H9 (cell line): Measurements from ENCODE around the gene COX6B1. TPM values are rescaled to one million over a fixed set of nuclear protein-coding genes. Genes with fewer than 3 reads are reported as not detected.
A peak's percentile ranks its signal among the peaks of the same experiment; 100 is the strongest.

ENCODE experiments used
- DNase-seq: peaks from one replicate; pipeline ENCODE4 v3.0.0-alpha.2; 2017
- H2AFZ ChIP-seq: one replicate; pipeline ENCODE4 v1.6.1; 2013; ENCODE audit warnings: mild to moderate bottlenecking, low read length, control low read depth, moderate library complexity
- H2AK5ac ChIP-seq: 2 replicates; pipeline ENCODE4 v1.6.1; 2013; ENCODE audit warnings: low read length, control low read depth, mixed read lengths; ENCODE audit not compliant: insufficient read length
- H2BK120ac ChIP-seq: one replicate; pipeline ENCODE4 v1.6.1; 2013; ENCODE audit warnings: low read depth, mild to moderate bottlenecking, low read length, control low read depth, inconsistent platforms; ENCODE audit not compliant: poor library complexity, severe bottlenecking
- H2BK12ac ChIP-seq: 2 replicates; pipeline ENCODE4 v1.6.1; 2013; ENCODE audit warnings: low read length, control low read depth, mixed read lengths, low read depth; ENCODE audit not compliant: insufficient read length
- H2BK15ac ChIP-seq: 2 replicates; pipeline ENCODE4 v1.6.1; 2013; ENCODE audit warnings: low read depth, low read length, control low read depth
- H2BK20ac ChIP-seq: one replicate; pipeline ENCODE4 v1.6.1; 2013; ENCODE audit warnings: low read depth, mild to moderate bottlenecking, low read length, control low read depth, inconsistent platforms; ENCODE audit not compliant: poor library complexity, severe bottlenecking
- H2BK5ac ChIP-seq: 2 replicates; pipeline ENCODE4 v1.6.1; 2013; ENCODE audit warnings: low read length, control low read depth, mixed read lengths; ENCODE audit not compliant: insufficient read length
- H3K14ac ChIP-seq: 2 replicates; pipeline ENCODE4 v1.6.1; 2013; ENCODE audit warnings: low read length, control low read depth; ENCODE audit not compliant: insufficient read depth
- H3K18ac ChIP-seq: 2 replicates; pipeline ENCODE4 v1.6.1; 2013; ENCODE audit warnings: low read depth, mild to moderate bottlenecking, mixed read lengths, low read length, control low read depth; ENCODE audit not compliant: insufficient read length
- H3K23ac ChIP-seq: 2 replicates; pipeline ENCODE4 v1.6.1; 2013; ENCODE audit warnings: low read length, control low read depth, mixed read lengths, low read depth; ENCODE audit not compliant: insufficient read length
- H3K23me2 ChIP-seq: 2 replicates; pipeline ENCODE4 v1.6.1; 2013; ENCODE audit warnings: low read depth, mild to moderate bottlenecking, mixed read lengths, low read length, control low read depth; ENCODE audit not compliant: insufficient read length, poor library complexity, severe bottlenecking
- H3K27ac ChIP-seq: 2 replicates; pipeline ENCODE4 v1.5.1; 2013; ENCODE audit warnings: low read length, control low read depth, mixed read lengths, low read depth; ENCODE audit not compliant: insufficient read length
- H3K27me3 ChIP-seq: 2 replicates; pipeline ENCODE4 v1.6.1; 2013; ENCODE audit warnings: low read length, control low read depth, inconsistent platforms; ENCODE audit not compliant: insufficient read depth
- H3K4ac ChIP-seq: 2 replicates; pipeline ENCODE4 v1.6.1; 2013; ENCODE audit warnings: low read depth, mild to moderate bottlenecking, control low read depth, inconsistent platforms, low read length, moderate library complexity
- H3K4me1 ChIP-seq: 2 replicates; pipeline ENCODE4 v1.6.1; 2013; ENCODE audit warnings: low read length, control low read depth, inconsistent platforms; ENCODE audit not compliant: insufficient read depth
- H3K4me2 ChIP-seq: 2 replicates; pipeline ENCODE4 v1.6.1; 2013; ENCODE audit warnings: low read length, control low read depth, mixed read lengths; ENCODE audit not compliant: insufficient read length, insufficient read depth
- H3K56ac ChIP-seq: 2 replicates; pipeline ENCODE4 v1.6.1; 2013; ENCODE audit warnings: low read depth, mild to moderate bottlenecking, mixed read lengths, low read length, control low read depth; ENCODE audit not compliant: insufficient read length
- H3K79me1 ChIP-seq: 2 replicates; pipeline ENCODE4 v1.6.1; 2013; ENCODE audit warnings: low read depth, mild to moderate bottlenecking, moderate library complexity, low read length, control low read depth, inconsistent platforms; ENCODE audit not compliant: insufficient read depth, poor library complexity, severe bottlenecking
- H3K79me2 ChIP-seq: 2 replicates; pipeline ENCODE4 v1.6.1; 2013; ENCODE audit warnings: low read length, control low read depth, inconsistent platforms; ENCODE audit not compliant: insufficient read depth
- H3K9ac ChIP-seq: 2 replicates; pipeline ENCODE4 v1.6.1; 2013; ENCODE audit warnings: low read length, control low read depth, mixed read lengths; ENCODE audit not compliant: insufficient read length; ENCODE audit errors: extremely low read depth
- H3K9me3 ChIP-seq: one replicate; pipeline ENCODE4 v1.6.1; 2013; ENCODE audit warnings: low read depth, low read length, inconsistent platforms; ENCODE audit not compliant: control insufficient read depth
- H3T11ph ChIP-seq: one replicate; pipeline ENCODE4 v1.6.1; 2013; ENCODE audit warnings: mild to moderate bottlenecking, low read length, control low read depth, inconsistent platforms
- H4K20me1 ChIP-seq: one replicate; pipeline ENCODE4 v1.6.1; 2013; ENCODE audit not compliant: control insufficient read depth, insufficient read length, insufficient read depth
- H4K5ac ChIP-seq: 2 replicates; pipeline ENCODE4 v1.6.1; 2013; ENCODE audit warnings: low read depth, mild to moderate bottlenecking, mixed read lengths, low read length, control low read depth; ENCODE audit not compliant: insufficient read length
- H4K8ac ChIP-seq: replicated peaks from 2 replicates; pipeline ENCODE4 v1.6.1; 2013; ENCODE audit warnings: low read length, control low read depth, mixed read lengths, low read depth; ENCODE audit not compliant: insufficient read length
- H4K91ac ChIP-seq: 2 replicates; pipeline ENCODE4 v1.6.1; 2013; ENCODE audit warnings: low read depth, mild to moderate bottlenecking, moderate library complexity, mixed read lengths, low read length, control low read depth; ENCODE audit not compliant: insufficient read length
- H3K27ac Mint-ChIP-seq, 3 experiments: 2 replicates in 2 of 3; 3 replicates in 1 of 3; pipeline ENCODE4 v1.8.0; 2020 to 2021; ENCODE audit warnings: mixed read lengths in 3 of 3, mild to moderate bottlenecking in 1 of 3, moderate library complexity in 1 of 3
- H3K27me3 Mint-ChIP-seq: 2 replicates; pipeline ENCODE4 v1.8.0; 2021; ENCODE audit warnings: low read depth, mild to moderate bottlenecking, moderate library complexity, mixed read lengths
- H3K36me3 Mint-ChIP-seq, 3 experiments: 2 replicates in 2 of 3; 3 replicates in 1 of 3; pipeline ENCODE4 v1.8.0; 2020 to 2021; ENCODE audit warnings: low read depth in 3 of 3, mixed read lengths in 3 of 3; ENCODE audit not compliant: insufficient read depth in 1 of 3
- H3K4me1 Mint-ChIP-seq, 2 experiments: 2 replicates each; pipeline ENCODE4 v1.8.0; 2020; ENCODE audit warnings: mixed read lengths in 2 of 2
- H3K4me3 Mint-ChIP-seq, 2 experiments: 2 replicates in 1 of 2; 3 replicates in 1 of 2; pipeline ENCODE4 v1.8.0; 2020 to 2021; ENCODE audit warnings: mild to moderate bottlenecking in 2 of 2, mixed read lengths in 2 of 2, moderate library complexity in 1 of 2
- H3K9me3 Mint-ChIP-seq, 2 experiments: 2 replicates in 1 of 2; 3 replicates in 1 of 2; pipeline ENCODE4 v1.8.0; 2020; ENCODE audit warnings: mild to moderate bottlenecking in 2 of 2, mixed read lengths in 2 of 2, moderate library complexity in 1 of 2
- CTCF ChIP-seq: fragments of 200-600 bp; sonication (generic); conservative IDR thresholded peaks from 3 replicates; pipeline ENCODE4 v1.8.0; 2021; ENCODE audit warnings: antibody characterized with exemption, mild to moderate bottlenecking
- WGBS: extraction: QIAGEN DNeasy Blood & Tissue Kit; methylation state at CpG from one replicate; pipeline ENCODE4 v1.1.7; 2013; ENCODE audit warnings: missing lambda C conversion rate, low lambda C conversion rate, mixed read lengths; ENCODE audit not compliant: insufficient read length; ENCODE audit errors: extremely low coverage; 5-methylcytosine and 5-hydroxymethylcytosine counted together
- total RNA-seq: library from RNA; stranded (reverse); gene quantifications from 2 replicates; pipeline ENCODE4 v1.2.1, GENCODE V29; 2021

The COX6B1 gene
- total RNA-seq, 1 experiment from 2014 or later = 432 TPM

GRCh38 chr19:35655600-35655999, 7.5 kb downstream of the COX6B1 start:
- DNase-seq = no peak
- H3K4me3 Mint-ChIP-seq = no peak overlapping the region
- Histone ChIP-seq H4K20me1 (no peaks in the 10 kb centered on the region), H2BK5ac (no peak overlapping the region), H3K23me2 (no peaks in the 10 kb centered on the region), H3K23ac (no peak overlapping the region), H2AK5ac (no peak overlapping the region), H3K14ac (no peak overlapping the region), H3K4me2 (no peak overlapping the region), H3T11ph (no peak overlapping the region), H3K9me3 (no peaks in the 10 kb centered on the region), H2BK12ac (no peak overlapping the region), H3K79me1 (no peaks in the 10 kb centered on the region), H3K79me2 (no peaks in the 10 kb centered on the region), H3K56ac (no peak overlapping the region), H3K4ac (no peak overlapping the region), H4K91ac (no peak overlapping the region), H2BK120ac (no peak overlapping the region), H2BK15ac (no peak overlapping the region), H3K4me1 (no peaks in the 10 kb centered on the region), H2BK20ac (no peak overlapping the region), H3K9ac (no peak overlapping the region), H3K18ac (no peak overlapping the region), H3K27ac (no peak overlapping the region), H3K27me3 (no peaks in the 10 kb centered on the region), H4K5ac (no peak overlapping the region), H4K8ac (no peak overlapping the region), H2AFZ (no peak overlapping the region)
- no CpG with 5 or more reads among the region's 4 CpGs for WGBS
- no peaks in the 10 kb centered on the region for H3K4me1 Mint-ChIP-seq
- peaks cover 59 to 83% (median 82%) of the 10 kb centered on the region in 3 experiments for H3K36me3 Mint-ChIP-seq
- peak overlapping the region in 1 of 3 experiments; percentile 16; a peak in 1 of 7 replicates for H3K27ac Mint-ChIP-seq
- H3K27me3 Mint-ChIP-seq = no peaks in the 10 kb centered on the region
- H3K9me3 Mint-ChIP-seq = no peaks in the 10 kb centered on the region
- TF ChIP-seq CTCF = no peak
